Activated CD4-positive, alpha-beta memory T cell treated with anti-CD3 and anti-CD28 coated beads, Interleukin-2, amount 10 ng/mL, durations not matched to agents 7 days and 5 days (primary cell): ENCODE data around the gene APOC1. TPM values are rescaled to one million over a fixed set of nuclear protein-coding genes. Genes with fewer than 3 reads are reported as not detected.

ENCODE experiments used
- CTCF ChIA-PET: fragments of 350-600 bp; sonication (Branson Sonifier 250); formaldehyde crosslinking; loops from one replicate; lab custom pipeline; 2021; ENCODE audit warnings: antibody characterized with exemption, inconsistent platforms; lab: Charles Lee
- POLR2A ChIA-PET: fragments of 350-600 bp; sonication (Branson Sonifier 250); formaldehyde crosslinking; loops from one replicate; lab custom pipeline; 2021; ENCODE audit warnings: antibody characterized with exemption; lab: Charles Lee
- DNase-seq: peaks from one replicate; pipeline ENCODE4 v3.0.0-alpha.2; 2020
- H3K27ac Mint-ChIP-seq: one replicate; pipeline ENCODE4 v1.8.0; 2021; ENCODE audit warnings: mild to moderate bottlenecking, mixed read lengths
- H3K27me3 Mint-ChIP-seq: one replicate; pipeline ENCODE4 v1.8.0; 2021; ENCODE audit warnings: mixed read lengths
- H3K36me3 Mint-ChIP-seq: one replicate; pipeline ENCODE4 v1.8.0; 2021; ENCODE audit warnings: low read depth, mixed read lengths
- H3K4me1 Mint-ChIP-seq: one replicate; pipeline ENCODE4 v1.8.0; 2021; ENCODE audit warnings: mixed read lengths
- H3K4me3 Mint-ChIP-seq: one replicate; pipeline ENCODE4 v1.8.0; 2021; ENCODE audit warnings: mild to moderate bottlenecking, mixed read lengths
- H3K9me3 Mint-ChIP-seq: one replicate; pipeline ENCODE4 v1.8.0; 2021; ENCODE audit warnings: mixed read lengths
- total RNA-seq, 2 experiments: library from RNA; stranded (reverse); gene quantifications; one replicate each; pipeline ENCODE4 v1.2.3, GENCODE V29; 2021

Gene APOC1
- total RNA-seq, 2 experiments from 2014 or later, result 0.78 to 2.3 TPM

- peaks cover 4% of the 10 kb centered on the region for H3K4me1 Mint-ChIP-seq
- CTCF ChIA-PET, result no interaction called here
- no peak overlapping the region for H3K4me3 Mint-ChIP-seq
- H3K9me3 Mint-ChIP-seq, result no peaks in the 10 kb centered on the region
- POLR2A ChIA-PET, result no interaction called here
- H3K27me3 Mint-ChIP-seq, result peaks cover 9% of the 10 kb centered on the region
- no peaks in the 10 kb centered on the region for H3K36me3 Mint-ChIP-seq
- DNase-seq, result no peak
- H3K27ac Mint-ChIP-seq, result no peak overlapping the region
Measured at GRCh38 chr19:44931541-44931940, 17.1 kb downstream of the APOC1 start.

- no peak overlapping the region for H3K4me3 Mint-ChIP-seq
- H3K4me1 Mint-ChIP-seq, result no peaks in the 10 kb centered on the region
- no peak overlapping the region for H3K27ac Mint-ChIP-seq
- no peak for DNase-seq
- CTCF ChIA-PET, result interaction anchor here (1.0 kb wide), 1 partner anchor 12 kb away, joined by 3 read pairs; no protein-coding TSS in a partner anchor
- no peaks in the 10 kb centered on the region for H3K36me3 Mint-ChIP-seq
- POLR2A ChIA-PET, result no interaction called here
- peaks cover 2% of the 10 kb centered on the region for H3K27me3 Mint-ChIP-seq
- H3K9me3 Mint-ChIP-seq, result no peaks in the 10 kb centered on the region
Measured at GRCh38 chr19:44939668-44940067, 25.3 kb downstream of the APOC1 start.

- H3K4me3 Mint-ChIP-seq, result no peak within 1 kb of the TSS
- H3K9me3 Mint-ChIP-seq, result no peaks in the 10 kb centered on the region
- H3K36me3 Mint-ChIP-seq, result no peaks in the 10 kb centered on the region
- peaks cover 2% of the 10 kb centered on the region for H3K4me1 Mint-ChIP-seq
- ChIA-PET CTCF (no interaction called here), POLR2A (no interaction called here)
- H3K27me3 Mint-ChIP-seq, result no peaks in the 10 kb centered on the region
- H3K27ac Mint-ChIP-seq, result no peak within 1 kb of the TSS
- no peak for DNase-seq
Measured at GRCh38 chr19:44942067-44942571, 27.7 kb downstream of the APOC1 start, which contains the start of gene APOC4. TSS of gene APOC4 (plus strand) at chr19:44942237. CDS start at chr19:44942278, 41 bp downstream.

- no peaks in the 10 kb centered on the region for H3K27me3 Mint-ChIP-seq
- POLR2A ChIA-PET, result no interaction called here
- DNase-seq, result no peak
- no peak overlapping the region for H3K4me3 Mint-ChIP-seq
- H3K27ac Mint-ChIP-seq, result no peak overlapping the region
- H3K9me3 Mint-ChIP-seq, result no peaks in the 10 kb centered on the region
- H3K4me1 Mint-ChIP-seq, result peaks cover 2% of the 10 kb centered on the region
- no peaks in the 10 kb centered on the region for H3K36me3 Mint-ChIP-seq
- CTCF ChIA-PET, result no interaction called here
Measured at GRCh38 chr19:44943801-44944249, 29.4 kb downstream of the APOC1 start.

GRCh38 chr19:44947041-44947581 is 32.7 kb downstream of the APOC1 start:
- Mint-ChIP-seq H3K27ac (no peak overlapping the region), H3K36me3 (peaks cover 2% of the 10 kb centered on the region), H3K27me3 (no peaks in the 10 kb centered on the region)

GRCh38 chr19:44948237-44948636 is 33.8 kb downstream of the APOC1 start:
- H3K27me3 Mint-ChIP-seq, result no peaks in the 10 kb centered on the region
- H3K4me3 Mint-ChIP-seq, result no peak overlapping the region
- no peak for DNase-seq
- H3K27ac Mint-ChIP-seq, result no peak overlapping the region
- H3K9me3 Mint-ChIP-seq, result no peaks in the 10 kb centered on the region
- peaks cover 3% of the 10 kb centered on the region for H3K4me1 Mint-ChIP-seq
- peaks cover 2% of the 10 kb centered on the region for H3K36me3 Mint-ChIP-seq
- CTCF ChIA-PET, result interaction anchor here (1.0 kb wide), 1 partner anchor 10 kb away, joined by 3 read pairs; no protein-coding TSS in a partner anchor
- POLR2A ChIA-PET, result interaction anchor here (1.4 kb wide), 1 partner anchor 44 kb away, joined by 3 read pairs; no protein-coding TSS in a partner anchor

More at GRCh38 chr19:44947041-44947581, 32.7 kb downstream of the APOC1 start:
- no peak for DNase-seq
- H3K4me3 Mint-ChIP-seq, result no peak overlapping the region
- no peaks in the 10 kb centered on the region for H3K9me3 Mint-ChIP-seq
- peaks cover 3% of the 10 kb centered on the region for H3K4me1 Mint-ChIP-seq
- ChIA-PET POLR2A (interaction anchor here (1.4 kb wide), 1 partner anchor 43 kb away, joined by 3 read pairs; no protein-coding TSS in a partner anchor), CTCF (no interaction called here)

- POLR2A ChIA-PET, result interaction anchor here (1.4 kb wide), 1 partner anchor 45 kb away, joined by 3 read pairs; no protein-coding TSS in a partner anchor
- Mint-ChIP-seq H3K4me3 (no peak overlapping the region), H3K27me3 (no peaks in the 10 kb centered on the region), H3K9me3 (no peaks in the 10 kb centered on the region), H3K27ac (no peak overlapping the region), H3K4me1 (peaks cover 8% of the 10 kb centered on the region), H3K36me3 (peaks cover 2% of the 10 kb centered on the region)
- no peak for DNase-seq
- CTCF ChIA-PET, result interaction anchor here (1.0 kb wide), 1 partner anchor 9 kb away, joined by 3 read pairs; no protein-coding TSS in a partner anchor
Measured at GRCh38 chr19:44948763-44949374, 34.5 kb downstream of the APOC1 start.

GRCh38 chr19:44949550-44949949 is 35.1 kb downstream of the APOC1 start:
- DNase-seq, result no peak
- ChIA-PET CTCF (no interaction called here), POLR2A (no interaction called here)
- H3K27me3 Mint-ChIP-seq, result no peaks in the 10 kb centered on the region
- H3K4me1 Mint-ChIP-seq, result peaks cover 10% of the 10 kb centered on the region
- peaks cover 3% of the 10 kb centered on the region for H3K36me3 Mint-ChIP-seq
- H3K4me3 Mint-ChIP-seq, result no peak overlapping the region
- no peak overlapping the region for H3K27ac Mint-ChIP-seq
- no peaks in the 10 kb centered on the region for H3K9me3 Mint-ChIP-seq

- no peak overlapping the region for H3K4me3 Mint-ChIP-seq
- peaks cover 5% of the 10 kb centered on the region for H3K36me3 Mint-ChIP-seq
- ChIA-PET POLR2A (no interaction called here), CTCF (interaction anchor here (0.7 to 2.4 kb wide), 9 partner anchors 12 to 228 kb away, joined by 3 to 13 read pairs (median 3); partner anchors contain the start of gene APOE)
- no peaks in the 10 kb centered on the region for H3K27me3 Mint-ChIP-seq
- peaks cover 20% of the 10 kb centered on the region for H3K4me1 Mint-ChIP-seq
- DNase-seq, result peak; percentile 58
- no peak overlapping the region for H3K27ac Mint-ChIP-seq
- H3K9me3 Mint-ChIP-seq, result no peaks in the 10 kb centered on the region
Measured at GRCh38 chr19:44951179-44952159, 37.1 kb downstream of the APOC1 start.

- POLR2A ChIA-PET, result interaction anchor here (0.8 to 2.5 kb wide), 10 partner anchors 17 to 223 kb away, joined by 3 to 21 read pairs (median 3); partner anchors contain the start of genes CLASRP, GEMIN7, PPP1R37 and RELB
- H3K9me3 Mint-ChIP-seq, result no peaks in the 10 kb centered on the region
- DNase-seq, result no peak
- CTCF ChIA-PET, result interaction anchor here (0.5 to 1.8 kb wide), 7 partner anchors 66 to 270 kb away, joined by 3 to 5 read pairs (median 4); partner anchors contain the start of genes BLOC1S3, CLASRP, NECTIN2 and TRAPPC6A
- H3K4me1 Mint-ChIP-seq, result peaks cover 38% of the 10 kb centered on the region
- no peaks in the 10 kb centered on the region for H3K27me3 Mint-ChIP-seq
- H3K4me3 Mint-ChIP-seq, result peak overlapping the region; percentile 96
- peaks cover 5% of the 10 kb centered on the region for H3K36me3 Mint-ChIP-seq
- peak overlapping the region; percentile 91 for H3K27ac Mint-ChIP-seq
Measured at GRCh38 chr19:44954278-44954648, 39.9 kb downstream of the APOC1 start.

GRCh38 chr19:44954649-44955504 is 40.5 kb downstream of the APOC1 start, which contains the start of gene CLPTM1:
TSS of gene CLPTM1 (plus strand) at chr19:44955380. CDS start at chr19:44955396, 16 bp downstream.
- Mint-ChIP-seq H3K4me3 (peak within 1 kb of the TSS; percentile 96), H3K27ac (peak within 1 kb of the TSS; percentile 91), H3K27me3 (no peaks in the 10 kb centered on the region), H3K4me1 (peaks cover 42% of the 10 kb centered on the region), H3K9me3 (no peaks in the 10 kb centered on the region), H3K36me3 (peaks cover 5% of the 10 kb centered on the region)
- DNase-seq, result peak; percentile 96
- CTCF ChIA-PET, result interaction anchor here (0.5 to 1.8 kb wide), 8 partner anchors 66 to 269 kb away, joined by 3 to 5 read pairs (median 4); partner anchors contain the start of genes BLOC1S3, CLASRP, NECTIN2 and TRAPPC6A
- POLR2A ChIA-PET, result interaction anchor here (0.8 to 2.5 kb wide), 14 partner anchors 12 to 223 kb away, joined by 3 to 21 read pairs (median 3); partner anchors contain the start of genes GEMIN7, PPP1R37, RELB and TOMM40
